ENCODE results near the gene EXOG. TPM values are rescaled to one million over a fixed set of nuclear protein-coding genes. Genes with fewer than 3 reads are reported as not detected.

Gene EXOG
- total RNA-seq (2014; rRNA removed; shearing (Covaris generic)) = 4.3 and 12.6 TPM in 2 replicates

DNA sequence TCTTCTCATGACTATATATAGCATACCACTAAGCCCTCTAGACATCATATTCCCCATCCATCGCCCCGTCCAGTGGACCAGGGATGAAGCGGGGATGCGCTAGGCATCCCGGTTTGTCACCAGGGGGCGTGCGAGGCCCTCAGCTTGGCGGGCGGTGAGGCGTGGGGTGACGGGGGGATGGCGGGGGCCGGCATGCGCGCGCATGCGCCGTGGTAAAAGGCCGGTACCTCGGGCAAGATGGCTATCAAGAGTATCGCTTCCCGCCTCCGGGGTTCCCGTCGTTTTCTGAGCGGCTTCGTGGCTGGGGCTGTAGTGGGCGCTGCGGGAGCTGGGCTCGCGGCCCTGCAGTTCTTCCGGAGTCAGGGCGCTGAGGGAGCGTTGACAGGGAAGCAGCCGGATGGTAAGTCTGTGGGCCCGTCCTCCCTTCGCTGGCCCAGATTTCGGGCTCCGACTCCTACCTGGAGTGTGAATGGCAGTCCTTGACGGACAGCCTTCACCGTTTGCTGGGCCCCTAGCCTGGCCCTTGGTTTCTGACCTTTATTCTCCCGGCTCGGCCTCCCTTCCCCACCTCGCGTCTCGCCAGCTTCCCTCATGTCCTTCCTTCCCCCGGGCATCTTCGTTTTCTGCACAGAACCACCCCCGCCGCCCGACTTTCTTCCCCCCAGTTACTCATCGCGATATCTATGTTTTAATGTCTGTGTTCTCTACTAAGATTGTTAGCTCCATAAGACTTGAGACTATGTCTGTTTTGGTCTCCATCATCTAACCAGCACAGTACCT is at the start of gene EXOG:
TSS of gene EXOG (plus strand) at position 210 of the 780 bp plus-strand sequence. CDS start at position 238, 28 bp downstream.
- peak; percentile 94 for DNase-seq (ENCODE audit: low read depth)

DNA sequence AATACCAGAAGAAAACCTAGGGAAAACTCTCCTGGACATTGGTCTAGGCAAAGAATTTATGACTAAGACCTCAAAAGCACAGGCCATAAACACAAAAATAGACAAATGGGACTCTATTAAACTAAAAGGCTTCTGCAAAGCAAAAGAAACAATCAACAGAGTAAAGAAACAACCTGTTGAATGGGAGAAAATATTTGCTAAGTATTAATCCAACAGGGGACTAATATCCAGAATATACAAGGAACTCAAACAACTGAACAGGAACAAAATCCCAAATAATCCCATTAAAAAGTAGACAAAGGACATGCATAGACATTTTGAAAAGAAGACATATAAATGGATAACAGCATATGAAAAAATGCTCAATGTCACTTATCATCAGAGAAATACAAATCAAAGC is 49.3 kb upstream of the EXOG start:
- no peak for DNase-seq (ENCODE audit: low read depth)

DNA sequence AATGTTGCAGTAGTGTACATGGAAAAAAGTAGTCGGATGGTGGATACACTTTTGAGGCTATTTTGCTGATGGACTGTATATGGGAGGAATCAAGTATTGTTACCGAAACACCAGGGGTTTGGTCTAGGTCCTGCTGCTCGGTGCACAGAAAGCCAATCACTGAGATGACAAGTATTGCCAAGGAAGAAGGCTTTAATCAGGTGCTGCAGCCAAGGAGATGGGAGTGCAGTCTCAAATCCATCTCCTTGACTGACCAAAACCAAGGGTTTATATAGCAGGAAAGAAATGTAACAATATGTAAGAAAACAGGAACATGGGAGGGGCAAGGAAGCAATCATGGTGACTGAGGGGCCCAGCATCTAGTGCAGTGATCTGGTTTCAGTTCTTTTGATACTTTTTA is 45.3 kb upstream of the EXOG start:
- DNase-seq (ENCODE audit: low read depth) = no peak

- DNase-seq (ENCODE audit: low read depth) = peak; percentile 78
Observed at GRCh38 chr3:38453075-38453912, 42.8 kb upstream of the EXOG start, which contains the start of gene ACVR2B. Gene ACVR2B (plus strand): TSS chr3:38453890. CDS start chr3:38454323, 433 bp downstream.

- peak; percentile 9 for DNase-seq (ENCODE audit: low read depth)
Observed at GRCh38 chr3:38453913-38454177, 42.3 kb upstream of the EXOG start.

GRCh38 chr3:38454178-38454883 is 41.8 kb upstream of the EXOG start:
- peak; percentile 35 for DNase-seq (ENCODE audit: low read depth)

GRCh38 chr3:38454884-38455638 is 41.1 kb upstream of the EXOG start:
- DNase-seq (ENCODE audit: low read depth) = peak; percentile 73

DNA sequence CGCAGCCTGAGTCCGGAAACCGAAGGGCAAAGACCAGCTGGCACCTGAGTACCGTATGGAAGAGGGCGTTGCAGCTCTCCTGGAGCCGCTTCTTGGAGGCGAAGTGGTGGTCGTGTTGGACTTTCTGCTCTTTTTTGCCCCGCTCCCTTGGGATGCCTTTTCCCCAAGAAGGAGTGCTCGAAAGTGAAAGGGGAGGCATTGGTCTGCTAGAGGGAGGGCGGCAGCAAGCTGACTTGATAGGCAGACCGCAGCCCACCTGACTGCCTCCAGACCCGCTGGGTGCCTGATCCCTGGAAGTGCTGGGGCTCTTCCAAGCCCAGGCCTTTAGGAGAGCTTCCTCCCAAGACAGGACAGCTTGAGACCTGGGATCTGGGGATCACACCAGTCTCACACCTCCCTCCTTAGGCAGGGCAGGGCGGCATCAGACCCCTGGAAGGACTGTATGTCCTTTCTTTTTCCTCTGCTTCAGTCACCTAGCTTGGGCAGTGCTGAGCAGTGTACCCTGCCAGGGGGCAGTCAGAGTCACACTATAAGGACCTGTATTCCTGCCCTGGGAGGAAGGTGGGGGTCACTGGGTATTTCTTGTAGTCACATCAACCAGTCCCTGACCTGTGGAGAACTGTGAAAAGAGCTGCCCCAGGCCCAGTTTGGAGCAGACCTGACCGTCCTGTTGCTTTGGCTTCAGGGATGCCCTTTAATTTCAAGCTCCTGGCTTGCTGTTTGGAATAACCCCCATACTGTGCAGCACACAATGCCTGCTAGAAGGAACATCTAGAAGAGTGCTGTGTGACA is 40.3 kb upstream of the EXOG start:
- peak; percentile 52 for DNase-seq (ENCODE audit: low read depth)

DNA sequence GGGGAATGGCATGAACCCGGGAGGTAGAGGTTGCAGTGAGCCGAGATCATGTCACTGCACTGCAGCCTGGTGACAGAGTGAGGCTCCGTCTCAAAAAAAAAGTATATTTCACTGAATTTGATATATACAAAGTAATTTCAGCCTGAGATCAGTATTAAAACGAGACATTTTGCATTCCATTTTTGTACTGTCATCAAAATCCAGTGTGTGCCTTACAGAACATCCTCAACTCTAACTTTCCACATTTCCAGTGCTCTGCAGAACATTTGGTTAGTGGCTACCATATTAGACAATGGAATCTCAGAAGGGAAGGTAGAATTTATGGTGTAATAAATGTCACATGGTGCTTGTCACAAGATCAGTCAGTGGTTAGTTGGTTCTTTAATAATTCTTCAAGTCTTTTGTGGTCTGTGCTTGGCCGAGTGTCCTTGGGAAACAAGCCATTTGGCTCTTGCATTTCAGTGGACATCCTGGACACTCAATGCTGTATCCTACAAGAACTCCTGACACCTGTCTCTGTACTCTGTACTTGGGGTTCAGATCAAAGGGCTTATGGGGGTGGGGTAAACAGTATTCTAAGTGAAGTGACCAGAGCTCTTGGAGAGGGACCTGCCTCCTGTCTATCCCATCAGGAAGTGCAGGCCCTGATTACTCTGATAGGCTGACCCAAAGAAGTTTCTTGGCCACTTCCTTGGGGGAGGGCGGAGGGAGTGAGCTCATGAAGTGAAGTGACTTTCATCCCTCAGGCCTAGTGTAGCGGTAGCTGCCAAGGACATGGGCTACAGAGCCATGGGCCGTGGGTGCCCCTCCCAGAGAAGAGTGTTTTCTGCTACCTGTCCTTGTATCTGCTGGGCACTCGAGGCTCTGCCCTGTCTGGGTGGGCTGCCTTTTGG is 38.8 kb upstream of the EXOG start:
- DNase-seq (ENCODE audit: low read depth) = no peak

GRCh38 chr3:38458796-38459498 is 37.2 kb upstream of the EXOG start:
- DNase-seq (ENCODE audit: low read depth) = peak; percentile 77

GRCh38 chr3:38459499-38460048 is 36.6 kb upstream of the EXOG start:
- no peak for DNase-seq (ENCODE audit: low read depth)

DNA sequence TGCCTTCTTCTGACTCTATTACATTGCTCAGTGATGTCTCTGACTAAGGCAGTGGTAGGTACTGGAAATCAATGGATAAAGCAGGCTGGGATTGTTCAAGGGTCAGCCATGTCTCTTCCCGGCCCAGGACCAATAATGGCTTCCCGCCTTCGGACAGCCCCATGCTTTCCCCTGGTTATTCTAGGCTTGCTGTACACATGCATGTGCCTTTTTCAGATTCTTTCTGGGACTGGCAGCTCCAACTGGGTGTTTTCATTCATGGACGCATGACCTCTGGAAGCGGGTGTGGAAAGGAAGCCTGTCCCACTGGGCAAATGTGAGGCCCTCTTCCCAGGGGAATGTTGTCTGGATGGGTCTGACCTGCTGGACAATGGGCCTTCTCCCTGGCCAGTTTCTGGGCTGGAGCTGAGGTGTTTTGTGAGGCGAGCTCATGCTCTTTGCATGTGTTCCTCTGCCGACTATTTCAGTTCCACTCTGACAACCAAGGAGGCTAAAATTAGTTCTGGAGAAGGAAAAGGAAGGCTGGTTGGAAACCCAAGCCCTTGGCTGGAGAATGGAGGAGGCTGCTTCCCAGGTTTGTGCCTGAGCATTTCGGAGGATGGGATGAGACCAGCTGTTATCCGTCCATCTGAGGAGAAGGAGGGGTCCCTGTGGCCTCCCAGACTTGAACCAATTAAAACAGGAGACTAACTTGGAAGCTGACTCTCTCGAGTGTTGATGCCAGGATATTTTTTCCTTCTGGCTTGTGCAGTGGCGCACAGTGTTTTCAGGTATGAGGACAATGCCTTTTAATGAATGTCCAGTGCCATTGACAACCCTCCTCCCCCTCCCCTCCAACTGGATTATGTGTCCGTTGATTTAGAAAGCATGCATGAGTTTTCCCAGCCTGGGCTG is 35.5 kb upstream of the EXOG start:
- DNase-seq (ENCODE audit: low read depth) = no peak

DNA sequence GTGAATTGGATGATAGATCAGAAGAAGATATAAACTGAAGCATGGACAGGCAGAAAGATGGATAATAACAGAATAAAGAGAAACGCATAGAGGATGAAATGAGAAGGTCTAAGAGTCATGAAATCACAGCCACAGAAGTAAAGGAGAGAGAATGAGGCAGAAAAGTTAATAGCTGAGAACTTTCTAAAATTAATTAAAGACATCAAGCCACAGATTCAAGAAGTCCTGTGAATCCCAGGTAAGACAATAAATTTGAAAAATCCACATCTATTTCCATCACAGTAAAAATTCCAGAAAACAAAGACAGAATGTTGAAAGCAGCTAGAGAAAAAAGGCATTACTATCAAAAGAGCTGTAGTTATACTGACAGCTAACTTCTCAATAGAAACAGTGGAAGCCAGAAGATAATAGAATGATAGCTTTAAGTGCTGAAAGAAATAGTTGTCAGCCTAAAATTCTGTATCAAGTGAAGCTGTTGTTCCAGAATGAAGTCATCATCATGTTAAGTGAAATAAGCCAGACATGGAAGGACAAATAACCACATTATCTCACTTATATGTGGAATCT is 30.5 kb upstream of the EXOG start:
- DNase-seq (ENCODE audit: low read depth) = no peak

GRCh38 chr3:38468765-38469164 is 27.4 kb upstream of the EXOG start:
- no peak for DNase-seq (ENCODE audit: low read depth)

- no peak for DNase-seq (ENCODE audit: low read depth)
Observed at GRCh38 chr3:38469852-38470251, 26.3 kb upstream of the EXOG start.

- no peak for DNase-seq (ENCODE audit: low read depth)
Observed at GRCh38 chr3:38471260-38471857, 24.8 kb upstream of the EXOG start.

DNA sequence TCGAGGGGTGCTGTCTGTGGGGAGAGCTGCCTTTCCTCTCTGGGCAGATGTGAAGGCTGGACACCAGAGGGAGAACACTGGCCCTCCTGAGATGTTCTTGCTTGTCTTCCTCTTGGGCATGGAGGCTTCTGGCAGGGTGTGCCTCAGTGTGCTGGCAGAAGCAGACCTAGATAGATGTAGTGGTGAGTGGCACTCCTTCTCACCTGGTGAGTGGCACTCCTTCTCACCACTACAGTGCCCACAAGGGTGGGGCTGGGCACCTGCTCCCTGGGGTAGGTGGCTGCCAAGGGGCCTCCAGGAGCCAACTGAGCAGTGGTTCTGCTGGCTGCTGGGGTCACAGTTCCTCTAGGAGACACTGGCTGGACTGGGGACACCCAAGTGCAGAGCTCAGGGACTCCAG is 23.8 kb upstream of the EXOG start:
- no peak for DNase-seq (ENCODE audit: low read depth)
